WERI-Rb-1 (cell line): ENCODE measurements around the gene TNFRSF25.
"Not testable (repeated sequence)": the region's sequence is repeated elsewhere in the genome, so short reads cannot be mapped to it uniquely, and the experiment has no call there.

ENCODE experiments used
- DNase-seq: peaks from one replicate; pipeline ENCODE4 v3.0.0-alpha.2; 2020
- H3K27ac ChIP-seq: fragments of 250-450 bp; sonication (Bioruptor Pico); 2 replicates; pipeline ENCODE4 v1.5.1; 2020; ENCODE audit warnings: mild to moderate bottlenecking, moderate library complexity
- H3K27me3 ChIP-seq: fragments of 250-450 bp; sonication (Bioruptor Pico); 2 replicates; pipeline ENCODE4 v1.5.1; 2021; ENCODE audit warnings: mild to moderate bottlenecking, low read depth, moderate library complexity; ENCODE audit not compliant: insufficient read depth, severe bottlenecking
- H3K36me3 ChIP-seq: fragments of 250-450 bp; sonication (Bioruptor Pico); 2 replicates; pipeline ENCODE4 v1.5.1; 2020; ENCODE audit warnings: mild to moderate bottlenecking, moderate library complexity
- H3K4me3 ChIP-seq: 2 replicates; pipeline ENCODE4 v1.5.1; 2011; ENCODE audit warnings: low read depth, mild to moderate bottlenecking, control low read depth, low read length
- H3K9me3 ChIP-seq: fragments of 250-450 bp; sonication (Bioruptor Pico); 2 replicates; pipeline ENCODE4 v1.5.1; 2021; ENCODE audit warnings: mild to moderate bottlenecking, moderate library complexity; ENCODE audit not compliant: severe bottlenecking
- TF ChIP-seq, protein P1 (sequence below): IDR thresholded peaks from 2 replicates; pipeline ENCODE4 v1.5.1; 2011; ENCODE audit warnings: low read depth, mild to moderate bottlenecking, control low read depth, inconsistent platforms, low read length

TNFRSF25 gene

GRCh38 chr1:6438047-6438525 lies 27.9 kb downstream of the TNFRSF25 start:
- no peaks in the 10 kb centered on the region for H3K27me3 ChIP-seq
- DNase-seq: peak; percentile 86
- TF ChIP-seq, protein P1, sequence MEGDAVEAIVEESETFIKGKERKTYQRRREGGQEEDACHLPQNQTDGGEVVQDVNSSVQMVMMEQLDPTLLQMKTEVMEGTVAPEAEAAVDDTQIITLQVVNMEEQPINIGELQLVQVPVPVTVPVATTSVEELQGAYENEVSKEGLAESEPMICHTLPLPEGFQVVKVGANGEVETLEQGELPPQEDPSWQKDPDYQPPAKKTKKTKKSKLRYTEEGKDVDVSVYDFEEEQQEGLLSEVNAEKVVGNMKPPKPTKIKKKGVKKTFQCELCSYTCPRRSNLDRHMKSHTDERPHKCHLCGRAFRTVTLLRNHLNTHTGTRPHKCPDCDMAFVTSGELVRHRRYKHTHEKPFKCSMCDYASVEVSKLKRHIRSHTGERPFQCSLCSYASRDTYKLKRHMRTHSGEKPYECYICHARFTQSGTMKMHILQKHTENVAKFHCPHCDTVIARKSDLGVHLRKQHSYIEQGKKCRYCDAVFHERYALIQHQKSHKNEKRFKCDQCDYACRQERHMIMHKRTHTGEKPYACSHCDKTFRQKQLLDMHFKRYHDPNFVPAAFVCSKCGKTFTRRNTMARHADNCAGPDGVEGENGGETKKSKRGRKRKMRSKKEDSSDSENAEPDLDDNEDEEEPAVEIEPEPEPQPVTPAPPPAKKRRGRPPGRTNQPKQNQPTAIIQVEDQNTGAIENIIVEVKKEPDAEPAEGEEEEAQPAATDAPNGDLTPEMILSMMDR: peak; percentile 93

DNA sequence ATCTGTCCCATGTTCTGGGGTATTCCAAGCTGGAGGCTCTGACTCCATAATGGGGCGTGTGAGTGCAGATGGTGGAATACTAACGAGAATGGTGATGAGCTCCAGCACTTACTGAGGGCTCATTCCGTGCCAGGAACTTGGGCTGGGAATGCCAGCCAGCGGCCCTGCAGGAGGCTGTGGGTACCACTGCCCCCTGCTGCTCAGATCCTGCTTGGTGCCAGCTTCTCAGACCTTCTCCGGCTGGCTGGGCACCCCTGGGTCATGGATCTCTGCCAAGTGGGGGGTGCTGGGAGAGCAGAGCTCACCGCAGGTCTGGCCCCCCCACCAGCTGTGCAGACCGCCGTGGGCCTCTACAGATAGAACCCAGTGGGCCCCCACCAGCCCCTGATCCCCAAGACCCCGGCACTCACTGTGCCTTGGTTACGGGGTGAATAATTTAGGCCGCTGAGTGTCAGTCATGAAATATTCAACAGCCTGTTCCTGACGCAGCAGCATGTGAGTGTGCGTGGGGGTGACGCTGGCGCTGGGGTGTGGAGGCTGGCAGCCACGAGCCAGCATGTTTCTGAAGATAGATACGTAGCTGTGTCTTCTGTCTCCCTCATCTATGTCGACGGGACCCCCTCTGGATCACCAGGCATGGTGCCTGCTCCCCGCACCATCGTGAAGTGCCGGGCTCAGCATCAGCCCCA lies 28.8 kb downstream of the TNFRSF25 start:
- H3K4me3 ChIP-seq, H3K36me3 ChIP-seq, DNase-seq, H3K27ac ChIP-seq, H3K9me3 ChIP-seq, H3K27me3 ChIP-seq: not testable (repeated sequence)
- TF ChIP-seq, protein P1: peak; percentile 50

More at GRCh38 chr1:6438047-6438525, 27.9 kb downstream of the TNFRSF25 start:
- Histone ChIP-seq H3K4me3 (no peak overlapping the region), H3K36me3 (no peaks in the 10 kb centered on the region), H3K27ac (no peak overlapping the region), H3K9me3 (no peaks in the 10 kb centered on the region)

- not testable (repeated sequence) for H3K4me3 ChIP-seq, H3K36me3 ChIP-seq, DNase-seq, H3K9me3 ChIP-seq, H3K27me3 ChIP-seq, H3K27ac ChIP-seq
Observed at GRCh38 chr1:6436277-6436676, 29.7 kb downstream of the TNFRSF25 start.

DNA sequence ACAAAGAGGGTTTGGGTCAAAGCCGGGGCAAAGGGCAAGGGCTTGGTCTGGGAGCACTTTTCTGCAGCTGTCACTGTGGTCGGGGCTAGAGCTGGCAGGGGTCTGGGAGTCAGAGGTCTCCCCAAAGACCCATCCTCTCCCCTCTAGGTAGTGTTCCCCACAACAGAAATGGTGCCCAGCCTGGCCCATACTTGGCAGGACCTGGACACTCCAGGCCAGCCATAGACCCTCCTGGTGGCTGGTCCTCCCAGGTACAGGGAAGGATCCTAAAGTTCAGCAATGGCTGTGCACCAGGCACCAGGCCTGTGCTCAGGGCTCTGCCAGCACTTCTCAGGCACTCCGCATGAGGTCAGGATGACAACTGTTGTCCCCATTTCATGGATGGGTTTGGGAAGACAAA lies 30.4 kb downstream of the TNFRSF25 start:
- no peak for DNase-seq
- TF ChIP-seq, protein P1: no peak
- Histone ChIP-seq H3K4me3 (no peak overlapping the region), H3K36me3 (no peaks in the 10 kb centered on the region), H3K9me3 (no peaks in the 10 kb centered on the region), H3K27ac (no peak overlapping the region), H3K27me3 (no peaks in the 10 kb centered on the region)

DNA sequence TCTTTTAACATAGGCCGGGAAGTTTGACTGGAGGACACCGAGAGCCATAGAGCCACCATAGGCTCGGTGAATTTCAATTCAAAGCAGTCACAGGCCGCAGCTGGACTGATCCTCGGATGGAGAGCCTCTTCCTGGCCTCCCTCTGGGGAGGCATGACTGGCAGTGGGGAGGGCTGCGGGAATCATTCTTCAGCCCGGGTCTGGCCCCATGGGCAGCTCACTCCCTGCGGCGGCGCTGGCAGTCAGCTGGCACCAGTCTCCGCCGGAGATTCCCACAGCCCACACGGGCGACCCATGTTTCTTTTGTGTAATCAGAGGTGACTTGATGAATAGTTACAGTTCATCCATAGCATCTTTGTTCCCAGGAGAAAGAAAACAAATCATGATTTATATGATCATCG lies 30.8 kb downstream of the TNFRSF25 start:
- TF ChIP-seq, protein P1: no peak
- Histone ChIP-seq H3K27ac (no peak overlapping the region), H3K9me3 (no peaks in the 10 kb centered on the region), H3K36me3 (no peaks in the 10 kb centered on the region), H3K27me3 (no peaks in the 10 kb centered on the region), H3K4me3 (no peak overlapping the region)
- no peak for DNase-seq

- Histone ChIP-seq H3K4me3 (no peak overlapping the region), H3K9me3 (no peaks in the 10 kb centered on the region), H3K27me3 (no peaks in the 10 kb centered on the region), H3K36me3 (no peaks in the 10 kb centered on the region), H3K27ac (no peak overlapping the region)
- no peak for DNase-seq
- TF ChIP-seq, protein P1: no peak
Observed at GRCh38 chr1:6434186-6434585, 31.8 kb downstream of the TNFRSF25 start.

DNA sequence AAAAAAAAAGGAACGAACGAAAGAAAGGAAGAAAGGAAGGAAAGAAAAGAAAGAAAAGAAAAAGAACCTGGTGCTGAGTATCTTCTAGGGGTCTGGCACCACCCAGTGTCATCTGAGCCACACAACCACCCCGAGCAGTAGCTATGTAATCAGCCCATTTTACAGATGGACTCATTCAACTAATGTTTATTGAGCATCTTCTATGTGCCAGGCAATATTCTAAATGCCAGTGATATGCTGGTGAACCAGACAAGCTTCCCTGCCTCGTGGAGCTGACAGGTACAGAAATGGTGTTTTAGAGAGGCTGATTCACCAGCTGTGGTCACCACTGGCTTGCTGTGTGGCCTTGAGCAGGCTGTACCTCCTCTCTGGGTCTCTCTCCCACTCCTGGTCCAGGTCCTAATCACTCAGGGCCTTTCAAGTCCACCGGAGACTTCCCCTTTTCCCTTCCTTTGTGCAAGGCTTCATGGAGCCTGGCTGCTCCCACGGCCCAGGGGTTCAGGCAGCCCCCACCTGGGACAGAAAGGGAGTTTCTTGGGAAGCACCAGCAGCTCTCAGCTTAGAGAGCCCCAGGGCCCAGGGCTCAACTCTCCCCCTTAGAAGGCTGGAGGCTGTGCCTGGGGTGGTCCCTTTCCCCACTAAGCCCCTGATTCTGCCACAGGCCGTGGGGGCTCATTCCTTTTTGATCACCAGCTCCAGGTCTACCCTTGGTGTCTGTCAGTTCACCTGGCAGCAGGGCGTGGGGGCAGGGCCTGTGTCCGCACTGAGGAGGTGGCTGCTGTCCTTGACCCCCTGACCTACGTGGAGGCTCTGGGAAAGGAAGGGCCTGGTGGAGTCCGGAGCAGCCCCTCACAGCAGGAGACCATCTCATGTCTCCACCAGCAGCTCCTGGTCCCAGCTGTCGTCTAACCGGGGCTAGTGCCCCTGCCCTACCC lies 34.1 kb downstream of the TNFRSF25 start:
- H3K9me3 ChIP-seq, H3K27me3 ChIP-seq, H3K27ac ChIP-seq, H3K36me3 ChIP-seq, H3K4me3 ChIP-seq, DNase-seq: not testable (repeated sequence)

GRCh38 chr1:6429660-6430411 lies 36.1 kb downstream of the TNFRSF25 start:
- H3K27me3 ChIP-seq, H3K9me3 ChIP-seq, DNase-seq, H3K36me3 ChIP-seq, H3K4me3 ChIP-seq, H3K27ac ChIP-seq: not testable (repeated sequence)
